GM18507 (cell line): Measurements from ENCODE around the gene KCNQ5.

Experiments used
- DNase-seq: peaks from one replicate; pipeline ENCODE4 v3.0.0; 2011; ENCODE audit warnings: low read depth; ENCODE audit not compliant: insufficient read length; ENCODE audit errors: extremely low spot score
- FAIRE-seq: peaks from 2 replicates; lab custom pipeline; 2011; peaks lifted over from hg19 to GRCh38; lab: Jason Lieb, UNC

KCNQ5 gene

DNA sequence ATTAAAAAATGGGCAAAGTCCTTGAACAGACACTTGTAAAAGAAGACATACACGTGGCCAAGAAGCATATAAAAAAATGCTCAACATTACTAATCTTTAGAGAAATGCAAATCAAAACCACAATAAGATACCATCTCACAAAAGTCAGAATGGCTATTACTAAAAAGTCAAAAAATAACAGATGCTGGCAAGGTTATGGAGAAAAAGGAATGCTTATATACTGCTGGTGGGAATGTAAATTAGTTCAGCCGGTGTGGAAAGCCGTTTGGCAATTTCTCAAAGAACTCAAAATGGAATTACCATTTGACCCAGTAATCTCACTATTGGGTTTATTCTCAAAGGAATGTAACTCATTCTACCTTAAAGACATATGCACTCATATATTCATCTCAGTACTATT lies 436.9 kb downstream of the KCNQ5 start:
- FAIRE-seq (no peak), DNase-seq (no peak)

DNA sequence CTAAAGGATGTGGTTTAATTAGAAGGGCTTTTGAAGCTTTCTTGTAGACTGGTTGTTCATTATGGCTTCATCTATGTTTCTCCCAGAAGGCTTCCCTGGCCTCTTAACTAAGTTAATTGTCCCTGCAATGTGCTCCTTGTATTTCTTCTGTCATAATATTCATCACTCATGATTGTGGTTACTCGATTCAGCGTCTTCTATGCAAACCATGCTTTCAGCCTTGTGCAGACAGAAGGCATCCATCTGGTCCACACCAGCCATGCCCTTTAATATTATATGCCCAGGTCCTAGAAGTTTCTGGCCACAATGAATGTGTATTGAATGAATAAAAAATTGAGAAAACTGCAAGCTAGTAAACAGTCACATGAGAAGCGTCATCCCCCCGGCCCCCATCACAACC lies 440.3 kb downstream of the KCNQ5 start:
- DNase-seq (no peak), FAIRE-seq (no peak)

DNA sequence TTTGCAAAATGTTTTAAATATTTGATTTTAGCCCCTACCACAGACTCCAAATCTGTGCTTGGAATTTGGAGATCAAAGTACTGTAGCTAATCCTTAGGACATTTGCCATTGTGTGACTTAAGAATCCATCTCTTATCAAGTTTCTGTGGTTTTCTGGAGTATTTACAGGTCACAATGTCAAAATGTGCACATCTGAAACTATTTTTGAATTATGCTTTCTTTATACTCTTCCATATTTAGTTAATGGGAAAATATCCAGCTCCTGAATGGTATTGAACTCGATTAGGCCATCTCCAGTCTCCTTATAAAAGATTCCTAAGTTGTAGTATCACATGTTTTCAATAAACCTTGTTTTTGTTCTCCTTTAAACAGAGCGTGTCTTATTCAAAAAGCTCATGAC lies 441.0 kb downstream of the KCNQ5 start:
- no peak for DNase-seq
- FAIRE-seq: no peak

DNA sequence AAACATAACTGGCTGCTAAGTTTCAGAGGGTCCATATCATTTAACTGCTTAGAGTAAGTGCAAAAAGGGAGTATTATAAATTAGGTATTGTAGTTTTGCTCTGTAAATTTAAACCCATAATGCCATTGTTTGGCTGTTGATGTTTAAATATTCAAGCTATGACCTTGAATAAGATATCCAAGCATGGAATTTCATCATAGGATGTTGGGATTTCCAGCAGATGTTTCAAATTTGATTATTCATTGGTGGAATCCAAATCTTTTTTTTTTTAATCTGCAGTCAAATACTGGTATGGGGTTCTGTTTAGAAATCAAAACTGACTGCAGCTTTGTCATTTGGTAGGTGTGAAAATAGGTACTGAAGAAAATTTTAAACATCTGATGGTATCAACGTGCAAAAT lies 442.4 kb downstream of the KCNQ5 start:
- DNase-seq (no peak), FAIRE-seq (no peak)

DNA sequence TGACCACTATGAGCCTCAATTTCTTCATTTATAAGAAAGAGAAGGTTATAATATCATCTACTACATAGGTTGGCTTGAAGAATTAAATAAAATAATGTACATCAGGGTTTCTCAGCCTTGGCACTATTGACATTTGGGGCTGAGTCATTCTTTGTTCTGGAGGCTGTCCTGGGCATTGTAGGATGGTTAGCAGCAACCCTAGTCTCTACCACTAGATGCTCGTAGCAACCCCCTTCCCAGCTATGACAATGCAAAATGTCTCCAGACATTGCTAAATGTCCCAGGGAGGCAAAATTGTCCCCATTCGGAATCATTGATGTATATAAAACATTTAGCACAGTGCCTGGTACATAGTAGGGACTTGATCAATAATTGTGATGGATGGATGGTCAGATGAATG lies 451.4 kb downstream of the KCNQ5 start:
- DNase-seq: no peak
- no peak for FAIRE-seq

DNA sequence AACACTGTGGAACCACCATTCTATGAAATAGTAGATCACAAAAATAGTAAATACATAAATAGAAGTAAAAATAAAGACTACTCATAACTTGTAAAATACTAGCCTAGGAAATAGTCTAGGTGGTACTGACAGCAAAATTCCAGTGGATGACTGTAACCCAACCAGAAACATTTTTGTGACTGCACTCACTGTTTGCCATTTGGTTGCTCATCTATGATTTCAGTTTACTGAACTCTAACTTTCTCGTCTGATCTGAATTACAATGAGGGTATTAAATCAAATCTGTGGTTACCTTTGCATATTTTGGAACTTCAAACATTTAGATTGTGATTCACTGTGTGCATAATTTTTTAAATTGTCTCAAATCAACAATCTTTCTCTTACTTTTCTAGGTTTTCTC lies 452.3 kb downstream of the KCNQ5 start:
- no peak for DNase-seq
- no peak for FAIRE-seq

DNA sequence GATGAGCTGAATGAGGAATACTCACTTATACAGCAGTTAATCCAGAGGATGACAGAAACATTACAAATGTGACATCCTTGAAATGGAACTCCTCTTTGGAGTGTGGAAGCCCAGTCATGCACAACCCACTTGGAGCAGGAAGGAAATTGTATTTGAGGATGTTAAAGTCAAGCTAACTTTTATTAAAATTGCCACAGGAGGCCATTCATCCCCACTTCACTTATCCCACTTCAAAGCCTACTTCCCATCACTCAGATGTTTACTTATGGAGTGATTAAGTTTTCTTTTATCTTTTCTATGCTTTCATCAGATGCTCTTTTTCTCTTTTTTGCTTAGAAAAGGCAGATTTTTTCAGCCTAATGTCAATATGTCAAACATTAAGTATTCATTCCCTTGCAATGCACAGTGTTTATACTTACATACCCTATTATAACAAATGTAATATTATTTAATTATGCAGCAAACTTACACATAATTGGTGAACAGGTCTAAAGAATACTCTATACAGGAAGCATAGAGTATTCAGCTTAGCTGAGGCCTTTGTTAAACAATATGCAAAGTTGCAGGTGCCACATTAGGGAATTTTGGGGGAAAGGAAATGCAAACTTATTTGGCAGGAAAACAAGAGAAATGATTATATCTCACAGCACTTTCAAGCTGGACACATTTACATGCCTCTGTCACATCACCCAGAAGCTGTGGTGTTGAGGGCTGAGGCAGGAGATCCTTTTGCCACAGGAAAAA lies 454.5 kb downstream of the KCNQ5 start:
- FAIRE-seq (no peak), DNase-seq (no peak)

DNA sequence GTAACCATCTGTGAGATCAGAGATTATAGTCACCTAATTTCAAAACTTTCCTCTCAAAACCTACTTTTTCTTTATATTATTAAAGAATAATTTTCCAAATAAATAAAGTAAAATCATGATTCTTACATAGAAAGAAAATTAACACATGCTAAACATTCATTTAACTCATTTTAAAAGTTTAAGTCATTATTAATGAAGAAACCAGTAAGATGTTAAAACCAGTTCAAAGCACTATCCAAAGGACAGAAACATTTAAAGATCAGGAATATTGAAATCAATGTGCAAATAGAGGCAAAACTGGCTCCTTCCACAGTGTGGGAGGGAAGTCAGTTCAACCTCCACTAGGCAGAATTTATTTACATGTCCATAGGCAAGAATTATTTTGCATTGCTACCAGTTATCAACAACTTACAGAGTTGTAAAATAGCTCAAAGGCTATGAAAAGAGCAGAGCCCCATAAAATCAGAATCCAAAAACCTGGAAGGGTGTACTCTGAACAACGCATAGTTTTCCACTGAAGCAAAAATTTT lies 456.5 kb downstream of the KCNQ5 start:
- DNase-seq (no peak), FAIRE-seq (no peak)

DNA sequence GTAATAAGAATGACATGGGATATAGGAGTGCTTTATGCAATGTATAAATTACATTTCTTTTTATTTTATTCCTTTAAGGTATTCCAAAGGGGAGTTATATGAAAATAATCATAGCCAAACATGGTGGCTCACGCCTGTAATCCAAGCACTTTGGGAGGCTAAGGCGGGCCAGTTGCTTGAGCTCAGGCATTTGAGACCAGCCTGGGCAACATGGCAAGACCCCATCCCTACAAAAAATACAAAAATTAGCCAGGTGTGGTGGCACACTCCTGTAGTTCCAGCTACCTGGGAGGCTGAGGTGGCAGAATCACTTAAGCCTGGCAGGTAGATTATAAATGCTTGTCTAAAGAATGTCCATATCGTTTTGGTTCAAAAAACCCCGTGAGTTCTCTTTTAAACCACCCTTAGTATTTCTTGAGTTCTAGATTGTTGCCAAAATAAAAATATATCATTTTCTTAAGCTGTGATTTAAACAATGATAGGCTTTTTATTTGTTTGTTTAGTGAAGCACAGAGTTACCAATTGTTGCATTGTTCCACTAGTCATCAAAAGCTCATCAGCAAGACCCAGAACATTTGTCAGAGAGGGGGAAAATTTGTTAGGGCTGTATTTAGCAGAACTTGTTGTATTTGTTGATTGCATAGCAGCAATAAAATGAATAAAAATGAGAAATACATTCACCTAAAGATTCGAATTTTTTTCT lies 457.2 kb downstream of the KCNQ5 start:
- DNase-seq (no peak), FAIRE-seq (no peak)

DNA sequence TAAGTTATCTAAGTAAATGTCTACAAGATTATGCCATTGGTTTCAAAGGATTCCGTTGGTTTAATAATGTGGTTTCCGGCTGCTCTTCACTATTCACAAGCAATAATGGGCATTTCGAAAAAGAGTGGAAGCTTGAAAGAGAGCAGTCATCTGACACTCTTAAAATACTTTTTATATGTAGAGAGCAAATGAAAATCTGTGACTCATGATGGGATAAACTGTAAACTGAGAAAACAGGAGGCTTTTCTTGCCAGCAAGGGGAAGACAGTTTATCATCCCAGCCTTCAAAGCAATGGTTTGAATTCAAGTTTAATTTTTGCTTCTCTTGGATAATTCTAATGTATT lies 457.7 kb downstream of the KCNQ5 start:
- FAIRE-seq (no peak), DNase-seq (no peak)

DNA sequence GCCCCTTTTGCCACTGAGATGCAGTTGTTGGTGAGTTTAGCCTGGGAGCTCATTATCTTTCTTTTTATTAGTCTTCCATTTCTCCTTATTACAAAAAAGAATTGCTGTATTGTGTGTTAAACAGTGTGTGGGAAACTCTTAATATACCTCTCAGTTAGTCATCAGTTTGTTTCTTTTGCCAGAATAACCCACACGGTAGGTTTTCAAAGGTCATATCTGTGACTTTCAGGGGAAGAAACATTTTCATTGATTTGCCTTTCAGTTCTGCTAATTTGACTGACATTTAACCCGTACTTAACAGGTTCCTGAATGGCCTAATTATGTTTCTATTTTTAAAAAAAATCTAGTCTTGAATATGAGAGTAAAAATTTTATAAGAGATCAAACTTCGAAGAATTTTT lies 458.1 kb downstream of the KCNQ5 start:
- peak; percentile 24 for FAIRE-seq
- DNase-seq: no peak

DNA sequence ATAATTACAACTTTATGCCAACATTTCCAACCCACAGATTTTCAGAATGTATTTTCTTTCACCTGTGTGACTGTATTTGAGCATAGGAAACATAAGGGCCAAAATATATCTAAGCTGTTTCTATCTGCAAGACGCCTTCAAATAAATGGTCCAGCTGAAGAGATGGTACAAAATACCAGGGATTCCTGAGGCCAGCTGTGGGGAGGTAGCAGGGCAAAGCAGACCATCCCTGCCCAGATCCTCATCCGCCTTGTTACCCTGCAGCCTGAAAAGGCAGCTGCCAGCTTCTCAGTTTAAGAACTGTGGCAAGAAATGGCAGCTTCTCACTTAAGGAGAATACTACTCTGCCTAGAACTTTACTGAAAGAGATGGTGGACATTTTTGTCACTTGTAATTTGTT lies 460.1 kb downstream of the KCNQ5 start:
- FAIRE-seq (no peak), DNase-seq (no peak)

DNA sequence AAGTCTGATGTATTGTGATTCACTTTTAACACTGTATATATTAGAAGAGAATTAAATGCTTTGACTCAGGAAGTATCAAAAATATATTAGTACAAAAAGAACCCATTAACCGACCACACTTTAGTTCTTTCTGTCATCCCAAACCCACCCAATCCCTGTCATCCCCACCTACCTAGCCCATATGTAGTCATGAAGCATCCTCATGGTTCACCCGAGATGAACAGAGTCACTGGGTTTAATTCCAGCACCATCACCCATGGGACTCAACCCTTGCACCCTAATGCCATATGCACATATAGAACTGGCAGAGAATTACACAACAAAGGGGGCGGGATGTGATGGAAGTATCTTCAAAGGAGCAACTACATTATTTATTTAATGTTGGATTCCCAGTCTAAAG lies 462.0 kb downstream of the KCNQ5 start:
- FAIRE-seq (no peak), DNase-seq (no peak)

DNA sequence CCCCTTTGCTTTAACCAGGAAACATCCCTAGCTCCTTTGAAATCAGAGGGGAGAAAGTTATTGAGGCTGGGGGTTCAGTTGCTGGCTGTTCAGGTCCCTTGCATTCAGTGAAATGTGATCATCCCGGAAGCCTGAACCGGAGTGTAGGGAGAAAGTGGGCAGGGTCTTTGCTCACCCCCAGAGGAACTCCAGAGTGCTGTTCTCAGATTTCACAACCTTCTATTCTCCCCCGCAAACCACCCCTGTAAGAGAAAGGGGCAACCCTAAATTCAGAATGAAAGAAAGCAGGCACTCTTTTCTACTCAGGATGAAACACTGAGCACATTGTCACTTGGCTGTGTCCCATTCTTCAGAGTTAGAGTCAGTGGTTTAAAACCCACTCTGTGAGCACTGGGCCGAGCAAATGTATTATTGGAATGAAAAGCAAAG lies 463.6 kb downstream of the KCNQ5 start:
- FAIRE-seq (no peak), DNase-seq (no peak)

DNA sequence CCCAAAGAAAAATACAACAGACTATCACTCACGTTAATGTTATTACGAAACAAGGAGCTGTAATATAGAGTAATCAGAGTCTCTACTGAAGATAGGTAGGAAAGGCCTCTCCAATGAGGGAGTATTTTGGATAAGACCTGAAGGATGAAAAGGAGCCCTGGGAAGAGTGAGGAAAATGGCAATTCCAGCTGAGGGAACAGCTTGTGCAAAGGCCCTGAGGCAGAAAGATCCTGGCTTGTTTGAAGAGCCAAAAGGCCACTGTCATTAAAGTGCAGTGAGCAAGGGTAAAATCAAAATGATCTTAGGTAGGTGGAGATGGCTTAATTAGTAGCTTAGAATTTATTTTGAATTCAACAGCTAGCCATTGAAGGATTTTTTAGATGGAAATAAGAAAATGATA lies 464.9 kb downstream of the KCNQ5 start:
- DNase-seq (no peak), FAIRE-seq (no peak)

DNA sequence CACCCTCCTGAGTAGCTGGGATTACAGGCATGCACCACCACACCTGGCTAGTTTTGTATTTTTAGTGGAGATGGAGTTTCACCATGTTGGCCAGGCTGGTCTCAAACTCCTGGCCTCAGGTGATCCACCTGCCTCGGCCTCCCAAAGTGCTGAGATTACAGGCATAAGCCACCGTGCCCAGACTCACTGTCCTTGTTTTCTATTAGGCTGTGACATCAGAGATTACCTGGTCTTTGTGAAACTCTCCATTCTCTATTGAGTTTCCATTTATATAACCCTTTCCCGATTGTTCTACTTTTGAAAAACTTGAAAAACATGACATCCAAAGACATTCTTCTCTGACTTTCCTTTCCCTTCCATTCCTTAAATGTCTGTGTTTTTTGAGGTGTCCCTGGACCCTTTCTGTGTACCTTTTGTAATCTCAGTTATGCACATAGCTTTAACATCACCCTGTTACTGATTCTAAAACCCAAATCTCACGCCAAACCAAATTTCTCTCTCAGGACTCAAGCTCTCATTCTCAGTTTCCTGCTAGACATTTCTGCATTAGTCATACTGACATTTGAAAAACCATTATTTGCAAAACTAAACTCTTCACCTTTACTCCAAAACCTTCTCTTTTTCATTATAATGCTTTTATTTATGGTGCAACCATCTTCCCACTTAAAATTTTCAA lies 466.4 kb downstream of the KCNQ5 start:
- DNase-seq (no peak), FAIRE-seq (peak; percentile 72)

DNA sequence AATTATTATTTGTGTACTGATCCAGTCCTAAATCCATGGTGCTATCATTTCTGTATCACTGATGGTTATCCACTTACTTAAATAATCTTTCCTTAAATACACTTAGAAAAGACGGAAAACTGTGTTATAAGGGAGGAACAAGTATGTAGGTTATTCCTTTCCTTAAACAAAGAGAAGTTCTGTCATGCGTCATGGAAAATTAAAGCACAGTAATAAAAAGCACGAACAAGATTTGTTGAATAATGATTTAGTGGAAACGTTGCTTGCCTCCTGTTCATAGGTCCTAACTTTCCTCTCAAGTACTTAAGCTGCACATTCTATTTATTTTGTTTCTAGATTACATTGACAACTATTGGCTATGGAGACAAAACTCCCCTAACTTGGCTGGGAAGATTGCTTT lies 483.1 kb downstream of the KCNQ5 start:
- DNase-seq: no peak
- no peak for FAIRE-seq

DNA sequence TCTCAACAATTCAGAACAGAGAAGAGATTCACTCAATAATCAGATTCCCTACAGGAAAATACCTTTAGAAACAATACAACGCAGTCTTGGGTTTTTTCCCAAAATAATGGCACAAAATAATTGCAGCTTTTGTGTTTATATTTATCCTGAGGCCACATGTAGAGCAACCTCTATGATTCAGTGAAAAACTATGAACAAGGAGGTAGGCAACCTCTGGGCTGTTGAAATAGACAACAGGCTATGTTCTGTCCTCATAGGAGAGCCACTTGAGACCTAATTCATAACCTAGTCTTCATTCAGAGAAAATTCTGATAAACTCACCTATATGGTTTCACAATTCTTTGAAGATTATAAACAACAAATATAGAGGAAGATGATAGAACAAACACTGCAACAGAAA lies 485.2 kb downstream of the KCNQ5 start:
- DNase-seq: no peak
- no peak for FAIRE-seq

DNA sequence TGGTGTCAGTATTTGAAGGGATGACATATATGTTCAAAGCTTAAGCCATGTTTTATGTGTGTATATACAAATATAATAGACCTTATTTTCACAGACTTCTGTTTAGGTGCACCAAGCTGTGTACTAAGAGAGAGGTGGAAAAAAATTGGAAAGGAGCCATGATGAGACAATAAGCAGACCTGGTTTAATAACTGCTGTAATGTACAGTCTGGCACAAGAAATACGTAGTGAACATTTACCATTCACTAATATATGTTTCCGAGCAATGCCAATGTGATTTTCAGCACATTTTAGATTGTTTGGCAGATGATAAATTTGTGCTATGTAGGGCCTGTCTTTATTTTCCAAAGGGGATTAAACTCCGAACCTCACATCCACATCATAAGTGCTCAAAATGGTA lies 487.1 kb downstream of the KCNQ5 start:
- no peak for FAIRE-seq
- no peak for DNase-seq

DNA sequence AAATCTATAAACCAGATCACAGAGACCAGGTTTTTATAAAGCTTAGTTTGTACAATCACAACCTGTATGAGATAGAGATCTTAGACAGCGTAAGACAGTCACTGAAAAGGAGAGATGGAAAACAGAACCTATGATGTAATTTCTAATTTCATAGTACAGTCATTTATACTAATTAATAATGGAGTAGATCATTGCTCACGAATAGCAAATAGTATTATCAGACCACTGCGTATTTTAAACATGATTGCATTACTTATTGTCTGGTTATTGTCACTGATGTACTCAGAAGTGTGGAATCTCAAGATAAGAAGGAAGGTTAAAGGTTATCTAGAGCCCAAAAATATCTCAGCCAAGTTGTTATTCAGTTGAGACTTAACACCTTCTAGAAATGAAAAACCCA lies 487.8 kb downstream of the KCNQ5 start:
- no peak for DNase-seq
- no peak for FAIRE-seq

DNA sequence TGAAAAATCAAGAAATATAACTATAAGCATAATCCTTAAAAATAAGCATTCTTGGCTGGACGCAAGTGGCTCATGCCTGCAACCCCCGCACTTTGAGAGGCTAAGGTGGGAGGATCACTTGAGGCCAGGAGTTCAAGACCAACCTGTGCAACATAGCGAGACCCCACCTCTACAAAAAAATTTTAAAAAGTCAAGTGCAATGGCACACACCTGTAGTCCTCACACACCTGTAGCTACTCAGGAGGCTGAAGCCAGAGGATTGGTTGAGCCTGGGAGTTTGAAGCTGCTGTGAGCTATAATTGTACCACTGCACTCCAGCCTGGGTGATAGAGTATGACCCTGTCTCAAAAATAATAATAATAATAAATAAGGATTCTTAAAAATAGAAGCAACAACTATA lies 494.5 kb downstream of the KCNQ5 start:
- DNase-seq: no peak
- no peak for FAIRE-seq
